Karpas-422 (cell line): ENCODE measurements around the gene MYBPC2. TPM values are rescaled to one million over a fixed set of nuclear protein-coding genes. Genes with fewer than 3 reads are reported as not detected.
"Not testable (repeated sequence)": the region's sequence is repeated elsewhere in the genome, so short reads cannot be mapped to it uniquely, and the experiment has no call there.

Experiments
- DNase-seq: peaks from one replicate; pipeline ENCODE4 v3.0.0-alpha.2; 2015
- H2AFZ ChIP-seq: fragments of 200-600 bp; sonication (generic); 2 replicates; pipeline ENCODE4 v1.6.1; 2014; ENCODE audit warnings: antibody characterized with exemption, low read length, mixed read lengths
- H3K27ac ChIP-seq: fragments of 200-600 bp; sonication (generic); 2 replicates; pipeline ENCODE4 v1.5.1; 2014; ENCODE audit warnings: mild to moderate bottlenecking, low read length, moderate library complexity
- H3K27me3 ChIP-seq: fragments of 200-600 bp; sonication (generic); 2 replicates; pipeline ENCODE4 v1.6.1; 2014; ENCODE audit warnings: low read length, mixed read lengths
- H3K36me3 ChIP-seq: fragments of 200-600 bp; sonication (generic); 2 replicates; pipeline ENCODE4 v1.6.1; 2014; ENCODE audit warnings: low read length, mixed read lengths; ENCODE audit not compliant: insufficient read depth
- H3K4me1 ChIP-seq: fragments of 200-600 bp; sonication (generic); 2 replicates; pipeline ENCODE4 v1.6.1; 2014; ENCODE audit warnings: mild to moderate bottlenecking, low read length, mixed read lengths
- H3K4me2 ChIP-seq: fragments of 200-600 bp; sonication (generic); 2 replicates; pipeline ENCODE4 v1.6.1; 2014; ENCODE audit warnings: low read length, low read depth, mild to moderate bottlenecking; ENCODE audit not compliant: poor library complexity, severe bottlenecking
- H3K4me3 ChIP-seq: fragments of 200-600 bp; sonication (generic); 2 replicates; pipeline ENCODE4 v1.5.1; 2014; ENCODE audit warnings: mild to moderate bottlenecking, antibody characterized with exemption, low read length, mixed read lengths
- H3K79me2 ChIP-seq: fragments of 200-600 bp; sonication (generic); 2 replicates; pipeline ENCODE4 v1.6.1; 2014; ENCODE audit warnings: mild to moderate bottlenecking, low read length, mixed read lengths
- H3K9ac ChIP-seq: fragments of 200-600 bp; sonication (generic); 2 replicates; pipeline ENCODE4 v1.6.0; 2014; ENCODE audit warnings: low read length
- H3K9me2 ChIP-seq: fragments of 200-600 bp; sonication (generic), shearing (Covaris generic); replicated peaks from 2 replicates; pipeline ENCODE4 v1.6.0; 2014; ENCODE audit warnings: mild to moderate bottlenecking, low read length, moderate library complexity; ENCODE audit not compliant: insufficient read depth
- H3K9me3 ChIP-seq: fragments of 300-700, 200-600 bp; sonication (generic); 2 replicates; pipeline ENCODE4 v1.6.1; 2014; ENCODE audit warnings: low read length, mixed read lengths
- H4K20me1 ChIP-seq: fragments of 200-600 bp; sonication (generic); 2 replicates; pipeline ENCODE4 v1.6.1; 2014; ENCODE audit warnings: mild to moderate bottlenecking, antibody characterized with exemption, low read length, low read depth; ENCODE audit not compliant: insufficient read depth
- total RNA-seq: library from RNA; depleted of rRNA; stranded (reverse); fragments of >200 nt; shearing (Covaris generic); gene quantifications from 2 replicates; pipeline ENCODE4 v1.2.3, GENCODE V29; 2014; ENCODE audit warnings: low replicate concordance

MYBPC2 gene
- total RNA-seq, 1 experiment from 2014 or later: 23.4 TPM

GRCh38 chr19:50390952-50391351 lies 41.7 kb upstream of the MYBPC2 start:
- not testable (repeated sequence) for H3K4me1 ChIP-seq, H3K9me3 ChIP-seq, H3K27me3 ChIP-seq, H3K4me2 ChIP-seq, H3K4me3 ChIP-seq, H3K9ac ChIP-seq, H4K20me1 ChIP-seq, H3K9me2 ChIP-seq, H2AFZ ChIP-seq, DNase-seq, H3K27ac ChIP-seq
- peaks cover 43% of the 10 kb centered on the region for H3K36me3 ChIP-seq
- peaks cover 82% of the 10 kb centered on the region for H3K79me2 ChIP-seq

- Histone ChIP-seq H3K4me2 (no peak overlapping the region), H3K4me1 (no peaks in the 10 kb centered on the region), H3K9ac (no peak overlapping the region), H4K20me1 (0 out of 2 replicates have a peak, but pooled peaks cover 4% of the 10 kb centered on the region), H3K9me2 (no peaks in the 10 kb centered on the region), H3K27me3 (no peaks in the 10 kb centered on the region), H3K79me2 (peaks cover 71% of the 10 kb centered on the region), H2AFZ (no peak overlapping the region), H3K27ac (no peak overlapping the region), H3K4me3 (no peak overlapping the region), H3K9me3 (no peaks in the 10 kb centered on the region), H3K36me3 (peaks cover 29% of the 10 kb centered on the region)
- no peak for DNase-seq
Measured at GRCh38 chr19:50392759-50393158, 39.9 kb upstream of the MYBPC2 start.

GRCh38 chr19:50393589-50393988 lies 39.1 kb upstream of the MYBPC2 start:
- no peak for DNase-seq
- Histone ChIP-seq H3K79me2 (peaks cover 69% of the 10 kb centered on the region), H3K4me1 (no peaks in the 10 kb centered on the region), H3K9ac (no peak overlapping the region), H3K4me3 (no peak overlapping the region), H3K9me2 (no peaks in the 10 kb centered on the region), H4K20me1 (0 out of 2 replicates have a peak, but pooled peaks cover 5% of the 10 kb centered on the region), H3K36me3 (peaks cover 22% of the 10 kb centered on the region), H3K27ac (no peak overlapping the region), H3K27me3 (no peaks in the 10 kb centered on the region), H2AFZ (no peak overlapping the region), H3K9me3 (no peaks in the 10 kb centered on the region), H3K4me2 (no peak overlapping the region)

- Histone ChIP-seq H4K20me1 (0 out of 2 replicates have a peak, but pooled peaks cover 6% of the 10 kb centered on the region), H3K9me2 (no peaks in the 10 kb centered on the region), H3K4me3 (no peak overlapping the region), H2AFZ (no peak overlapping the region), H3K79me2 (peaks cover 68% of the 10 kb centered on the region), H3K36me3 (peaks cover 23% of the 10 kb centered on the region), H3K9ac (no peak overlapping the region), H3K4me1 (no peaks in the 10 kb centered on the region), H3K9me3 (no peaks in the 10 kb centered on the region), H3K4me2 (no peak overlapping the region), H3K27ac (no peak overlapping the region), H3K27me3 (no peaks in the 10 kb centered on the region)
- no peak for DNase-seq
Measured at GRCh38 chr19:50394017-50394416, 38.7 kb upstream of the MYBPC2 start.

- Histone ChIP-seq H4K20me1 (0 out of 2 replicates have a peak, but pooled peaks cover 14% of the 10 kb centered on the region), H3K4me1 (no peaks in the 10 kb centered on the region), H3K4me3 (no peak overlapping the region), H3K27me3 (no peaks in the 10 kb centered on the region), H3K79me2 (peaks cover 37% of the 10 kb centered on the region), H3K27ac (no peak overlapping the region), H3K9me3 (no peaks in the 10 kb centered on the region), H3K9ac (no peak overlapping the region), H3K9me2 (no peaks in the 10 kb centered on the region), H3K36me3 (peaks cover 25% of the 10 kb centered on the region), H2AFZ (no peak overlapping the region), H3K4me2 (no peak overlapping the region)
- DNase-seq: no peak
Measured at GRCh38 chr19:50398675-50399367, 33.9 kb upstream of the MYBPC2 start.

- Histone ChIP-seq H2AFZ (no peak overlapping the region), H3K27me3 (no peaks in the 10 kb centered on the region), H4K20me1 (0 out of 2 replicates have a peak, but pooled peaks cover 14% of the 10 kb centered on the region), H3K36me3 (peaks cover 25% of the 10 kb centered on the region), H3K4me3 (no peak overlapping the region), H3K4me1 (no peaks in the 10 kb centered on the region), H3K9ac (no peak overlapping the region), H3K4me2 (no peak overlapping the region), H3K79me2 (peaks cover 31% of the 10 kb centered on the region), H3K9me2 (no peaks in the 10 kb centered on the region), H3K27ac (no peak overlapping the region), H3K9me3 (no peaks in the 10 kb centered on the region)
- no peak for DNase-seq
Measured at GRCh38 chr19:50399368-50399745, 33.3 kb upstream of the MYBPC2 start.

GRCh38 chr19:50401605-50402450 lies 30.9 kb upstream of the MYBPC2 start:
- Histone ChIP-seq H3K27me3 (no peaks in the 10 kb centered on the region), H3K4me1 (no peaks in the 10 kb centered on the region), H4K20me1 (0 out of 2 replicates have a peak, but pooled peaks cover 14% of the 10 kb centered on the region), H3K9me3 (no peaks in the 10 kb centered on the region), H3K27ac (no peak overlapping the region), H3K4me3 (no peak overlapping the region), H3K9me2 (no peaks in the 10 kb centered on the region), H3K4me2 (no peak overlapping the region), H3K36me3 (peaks cover 23% of the 10 kb centered on the region), H2AFZ (no peak overlapping the region), H3K9ac (no peak overlapping the region), H3K79me2 (peaks cover 17% of the 10 kb centered on the region)
- no peak for DNase-seq

- Histone ChIP-seq H3K36me3 (peaks cover 27% of the 10 kb centered on the region), H4K20me1 (0 out of 2 replicates have a peak, but pooled peaks cover 12% of the 10 kb centered on the region), H3K9me2 (no peaks in the 10 kb centered on the region), H3K27me3 (no peaks in the 10 kb centered on the region), H2AFZ (no peak overlapping the region), H3K9me3 (no peaks in the 10 kb centered on the region), H3K79me2 (peaks cover 14% of the 10 kb centered on the region), H3K9ac (no peak overlapping the region), H3K4me2 (no peak overlapping the region), H3K4me3 (no peak overlapping the region), H3K4me1 (no peaks in the 10 kb centered on the region), H3K27ac (no peak overlapping the region)
- no peak for DNase-seq
Measured at GRCh38 chr19:50402544-50403301, 30.0 kb upstream of the MYBPC2 start.
